Endothelial cell of umbilical vein (primary cell): ENCODE measurements around the gene RTN4R.

Experiments used
- CTCF ChIP-seq, 2 donors: IDR thresholded peaks; 1 replicate in 1 of 2; 2 replicates in 1 of 2; pipeline ENCODE4 v1.5.1; 2011; ENCODE audit warnings: low read length in 2 of 2, mild to moderate bottlenecking in 2 of 2, moderate library complexity in 2 of 2, control low read depth in 1 of 2, inconsistent platforms in 1 of 2, low read depth in 1 of 2; ENCODE audit not compliant: insufficient read depth in 1 of 2; ENCODE audit errors: extremely low read depth in 1 of 2
- EZH2 ChIP-seq: IDR thresholded peaks from 2 replicates; pipeline ENCODE4 v1.6.1; 2012; ENCODE audit warnings: borderline replicate concordance, low read depth, mild to moderate bottlenecking, moderate library complexity, low read length, inconsistent platforms; ENCODE audit not compliant: severe bottlenecking
- FOS ChIP-seq: IDR thresholded peaks from 2 replicates; pipeline ENCODE4 v1.6.1; 2011; ENCODE audit warnings: mild to moderate bottlenecking, low read length, moderate library complexity, borderline replicate concordance; ENCODE audit not compliant: insufficient read depth
- MAX ChIP-seq: IDR thresholded peaks from 2 replicates; pipeline ENCODE4 v1.6.1; 2011; ENCODE audit not compliant: insufficient read depth, insufficient read length
- MYC ChIP-seq: IDR thresholded peaks from one replicate; pipeline ENCODE4 v1.6.1; 2011; ENCODE audit warnings: mild to moderate bottlenecking, low read depth, low read length
- POLR2A ChIP-seq: IDR thresholded peaks from 2 replicates; pipeline ENCODE4 v1.6.1; 2012; ENCODE audit warnings: low read depth, mild to moderate bottlenecking, control low read depth, low read length
- POLR2AphosphoS5 ChIP-seq: IDR thresholded peaks from 2 replicates; pipeline ENCODE4 v1.6.1; 2012; ENCODE audit warnings: low read depth, mild to moderate bottlenecking, control low read depth, low read length, moderate library complexity; ENCODE audit not compliant: insufficient read depth

GRCh38 chr22:20231514-20232236 is 36.4 kb downstream of the RTN4R start:
- TF ChIP-seq POLR2AphosphoS5 (no peak), EZH2 (no peak), CTCF (IDR thresholded peaks at IDR 0.05; ENCODE audit: extremely low read depth in 1 of 2, insufficient read depth in 1 of 2, low read depth in 1 of 2, low read length in 2 of 2) (no peak), POLR2A (no peak), MAX (no peak), FOS (no peak), MYC (no peak)
